T-helper 1 cell treated with Interleukin-12 subunit alpha and Interleukin-12 subunit beta and Interleukin-4 antibody, amounts not matched to agents 30 ng/mL and 1 ng/mL, for 36 hours (primary cell): ENCODE measurements around the gene BMPR1B. TPM values are rescaled to one million over a fixed set of nuclear protein-coding genes. Genes with fewer than 3 reads are reported as not detected.

Experiments
- intact Hi-C: fragments of 100-400 bp; cut with micrococcal nuclease; formaldehyde crosslinking; loops from one replicate; pipeline ENCODE4 v1.15.1; 2024
- total RNA-seq: library from RNA; stranded (reverse); gene quantifications from 2 replicates; pipeline ENCODE4 v1.2.3, GENCODE V29; 2022

The BMPR1B gene
- total RNA-seq, 1 donor from 2014 or later = not detected

- intact Hi-C loops = no loop called here
Observed at GRCh38 chr4:95178938-95179337, 421.2 kb downstream of the BMPR1B start.

- intact Hi-C loops = no loop called here
Observed at GRCh38 chr4:95180531-95181242, 422.9 kb downstream of the BMPR1B start.

GRCh38 chr4:95181243-95181995 is 423.7 kb downstream of the BMPR1B start:
- intact Hi-C loops = no loop called here

GRCh38 chr4:95181996-95182306 is 424.2 kb downstream of the BMPR1B start:
- intact Hi-C loops = no loop called here

GRCh38 chr4:95183656-95184408 is 426.1 kb downstream of the BMPR1B start:
- intact Hi-C loops = no loop called here

GRCh38 chr4:95186666-95187065 is 428.9 kb downstream of the BMPR1B start:
- intact Hi-C loops = no loop called here

GRCh38 chr4:95188701-95189370 is 431.1 kb downstream of the BMPR1B start:
- intact Hi-C loops = no loop called here

- intact Hi-C loops = no loop called here
Observed at GRCh38 chr4:95190751-95191436, 433.1 kb downstream of the BMPR1B start.

GRCh38 chr4:95191537-95191936 is 433.8 kb downstream of the BMPR1B start:
- intact Hi-C loops = no loop called here

GRCh38 chr4:95193391-95194224 is 435.9 kb downstream of the BMPR1B start:
- intact Hi-C loops = no loop called here

GRCh38 chr4:95197353-95197752 is 439.6 kb downstream of the BMPR1B start:
- intact Hi-C loops = no loop called here

- intact Hi-C loops = no loop called here
Observed at GRCh38 chr4:95198961-95199360, 441.2 kb downstream of the BMPR1B start.

- intact Hi-C loops = no loop called here
Observed at GRCh38 chr4:95204267-95204844, 446.6 kb downstream of the BMPR1B start.

GRCh38 chr4:95204873-95205272 is 447.1 kb downstream of the BMPR1B start:
- intact Hi-C loops = no loop called here
